GM19452 (cell line): ENCODE data around the gene GBX2.
"Not testable (repeated sequence)": the region's sequence is repeated elsewhere in the genome, so short reads cannot be mapped to it uniquely, and the experiment has no call there.

Experiments used
- ATAC-seq: cut with Tn5 transposase; IDR thresholded peaks from one replicate; pipeline ENCODE4 v1.9.1; 2021; ENCODE audit not compliant: unreplicated experiment

GBX2 gene

DNA sequence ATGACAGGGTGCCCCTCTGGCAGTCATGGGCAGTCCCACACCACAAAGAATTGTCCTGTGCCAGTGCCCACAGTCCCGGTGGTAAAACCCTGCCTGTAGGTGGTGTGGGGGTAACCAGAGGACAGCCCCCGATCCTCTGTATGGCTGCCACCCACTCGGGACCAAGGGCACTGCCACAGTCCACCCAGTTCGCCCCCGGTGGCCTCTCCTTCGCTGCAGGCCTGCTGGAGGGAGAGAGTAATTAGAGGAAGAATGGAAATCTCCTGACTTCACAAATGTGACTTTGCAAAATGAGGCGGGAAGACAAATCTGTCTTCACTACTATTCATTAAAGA is 11.4 kb downstream of the GBX2 start:
- ATAC-seq = no peak

GRCh38 chr2:236156095-236156859 is 11.9 kb downstream of the GBX2 start:
- no peak for ATAC-seq

DNA sequence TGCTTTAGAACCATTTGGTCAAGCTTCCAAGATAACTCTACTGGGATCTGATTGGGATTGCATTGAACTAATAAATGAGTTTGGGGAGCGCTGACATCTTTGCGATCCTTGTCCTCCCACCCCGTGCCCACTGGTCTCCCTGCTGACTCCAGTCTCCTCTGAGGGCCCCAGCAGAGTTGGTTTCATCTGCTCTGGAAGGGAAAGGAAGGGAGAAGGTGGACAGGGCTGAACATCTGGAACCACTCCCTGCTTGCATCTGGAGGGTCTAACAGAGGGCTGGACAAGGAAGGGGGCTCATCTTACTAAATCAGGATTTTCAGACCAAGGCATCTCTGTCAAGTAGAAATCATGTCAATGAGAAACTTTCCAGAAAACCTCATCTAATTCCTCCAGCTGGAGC is 12.8 kb downstream of the GBX2 start:
- ATAC-seq = no peak

- no peak for ATAC-seq
These were observed 21.8 kb downstream of the GBX2 start for GRCh38 chr2:236146436-236146835.

GRCh38 chr2:236143811-236144210 is 24.4 kb downstream of the GBX2 start:
- ATAC-seq = no peak

GRCh38 chr2:236141616-236142015 is 26.6 kb downstream of the GBX2 start:
- ATAC-seq = not testable (repeated sequence)

DNA sequence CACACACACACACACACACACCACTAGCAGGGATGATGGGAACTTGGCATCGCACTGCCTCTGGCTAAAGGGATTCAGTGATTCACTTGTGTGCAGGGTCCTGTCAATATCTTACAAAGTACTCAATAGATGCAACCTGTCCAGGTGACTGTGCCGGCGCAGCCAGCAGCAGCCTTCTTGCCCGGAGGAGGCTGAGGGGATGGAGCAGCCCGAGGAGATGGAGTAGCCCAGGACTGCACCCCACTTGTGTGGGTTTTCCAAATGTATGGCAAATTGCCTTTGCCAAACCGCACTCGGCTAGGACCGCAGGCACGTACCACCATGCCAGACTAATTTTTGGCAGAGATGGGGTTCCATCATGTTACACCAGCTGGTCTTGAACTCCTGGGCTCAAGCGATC is 31.1 kb downstream of the GBX2 start:
- ATAC-seq = no peak

DNA sequence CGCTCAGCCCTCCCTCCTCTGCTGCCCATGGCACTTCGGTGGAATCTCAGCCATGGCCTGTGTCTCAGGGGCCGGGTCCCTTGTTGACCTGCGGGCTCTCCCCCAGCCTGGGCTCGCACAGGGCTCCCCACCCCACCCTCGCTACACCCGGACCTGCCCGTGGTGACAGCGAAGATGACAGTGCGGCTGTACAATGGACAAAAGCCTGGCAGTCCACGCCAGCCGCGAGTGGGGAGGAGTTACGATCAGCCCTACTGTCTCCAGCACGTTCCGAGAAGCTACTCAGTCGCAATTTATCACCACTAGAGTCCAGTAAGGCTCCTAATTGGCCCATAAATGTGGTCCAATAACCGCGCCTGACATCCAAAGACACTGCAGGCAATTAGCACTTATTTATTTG is 31.6 kb downstream of the GBX2 start:
- no peak for ATAC-seq

DNA sequence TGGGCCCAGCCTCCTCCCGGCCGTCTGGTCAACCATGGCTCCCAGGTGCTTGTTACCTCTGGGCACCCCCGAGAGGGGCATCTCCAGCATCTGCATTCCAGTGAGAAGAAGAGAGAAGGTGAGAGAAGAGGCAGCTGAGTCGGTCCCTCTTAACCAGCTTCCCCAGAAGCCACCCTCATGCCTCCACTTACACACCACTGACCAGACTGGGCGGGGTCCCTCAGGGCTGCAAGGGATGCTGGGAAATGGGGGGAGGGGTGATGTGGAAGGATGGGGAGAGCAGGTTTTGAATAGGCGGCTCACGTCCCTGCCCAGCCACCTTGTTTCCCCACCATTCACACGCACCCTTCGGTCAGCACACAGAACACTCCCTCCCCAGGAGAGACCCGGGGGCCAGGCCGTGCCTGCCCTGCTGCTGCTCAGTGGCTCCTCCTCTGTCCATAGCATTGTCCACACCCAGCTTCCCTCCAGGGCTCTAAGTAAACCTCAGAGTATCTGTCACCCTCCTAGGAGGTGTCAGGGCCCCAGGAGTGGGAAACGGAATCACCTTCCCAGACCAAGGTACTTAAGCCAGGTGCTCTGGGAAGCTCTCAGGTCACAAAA is 34.7 kb downstream of the GBX2 start:
- no peak for ATAC-seq

- ATAC-seq = no peak
These were observed 37.0 kb downstream of the GBX2 start for GRCh38 chr2:236131073-236131692.

- ATAC-seq = no peak
These were observed 37.7 kb downstream of the GBX2 start for GRCh38 chr2:236130349-236130998.

GRCh38 chr2:236129935-236130334 is 38.3 kb downstream of the GBX2 start:
- ATAC-seq = no peak

DNA sequence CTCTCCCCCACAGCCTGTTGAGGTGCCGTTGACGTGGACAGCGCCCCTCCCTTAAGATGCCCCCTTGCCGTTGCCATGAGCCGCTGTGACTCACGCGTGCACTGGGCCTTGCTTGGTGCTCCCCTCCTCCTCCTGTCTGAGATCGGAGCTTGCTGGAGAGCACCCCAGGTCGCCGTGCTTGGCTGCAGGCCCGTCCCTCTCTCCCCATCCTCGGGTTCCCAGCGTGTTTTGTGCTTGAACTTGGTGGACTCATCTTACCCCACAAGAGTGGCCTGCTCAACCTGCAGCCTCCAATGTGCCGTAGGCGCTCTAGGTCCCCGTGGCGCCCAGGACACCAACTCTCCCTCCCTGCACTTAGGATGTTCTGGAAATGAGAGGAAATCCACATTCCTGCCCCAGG is 39.9 kb downstream of the GBX2 start:
- ATAC-seq = no peak

GRCh38 chr2:236127010-236127409 is 41.2 kb downstream of the GBX2 start:
- no peak for ATAC-seq

DNA sequence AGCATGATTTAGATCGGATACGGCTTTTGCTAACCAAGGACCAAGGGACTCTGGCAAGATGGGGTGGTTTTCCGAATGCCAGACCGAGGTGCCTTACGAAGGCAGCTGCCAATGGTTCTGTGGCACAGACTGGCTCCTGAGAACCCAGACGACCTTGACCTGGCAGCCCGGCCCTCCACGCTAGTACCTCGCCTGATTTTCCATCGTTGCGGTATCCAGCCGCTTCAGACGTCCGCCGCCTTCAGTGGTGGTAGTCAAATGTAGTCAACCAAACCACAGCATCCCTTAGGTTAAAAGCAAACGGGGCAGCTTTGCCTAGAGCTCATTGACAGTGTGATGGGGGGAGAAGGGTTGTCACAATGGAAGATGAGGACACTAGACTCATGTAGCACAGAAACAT is 42.6 kb downstream of the GBX2 start:
- no peak for ATAC-seq

DNA sequence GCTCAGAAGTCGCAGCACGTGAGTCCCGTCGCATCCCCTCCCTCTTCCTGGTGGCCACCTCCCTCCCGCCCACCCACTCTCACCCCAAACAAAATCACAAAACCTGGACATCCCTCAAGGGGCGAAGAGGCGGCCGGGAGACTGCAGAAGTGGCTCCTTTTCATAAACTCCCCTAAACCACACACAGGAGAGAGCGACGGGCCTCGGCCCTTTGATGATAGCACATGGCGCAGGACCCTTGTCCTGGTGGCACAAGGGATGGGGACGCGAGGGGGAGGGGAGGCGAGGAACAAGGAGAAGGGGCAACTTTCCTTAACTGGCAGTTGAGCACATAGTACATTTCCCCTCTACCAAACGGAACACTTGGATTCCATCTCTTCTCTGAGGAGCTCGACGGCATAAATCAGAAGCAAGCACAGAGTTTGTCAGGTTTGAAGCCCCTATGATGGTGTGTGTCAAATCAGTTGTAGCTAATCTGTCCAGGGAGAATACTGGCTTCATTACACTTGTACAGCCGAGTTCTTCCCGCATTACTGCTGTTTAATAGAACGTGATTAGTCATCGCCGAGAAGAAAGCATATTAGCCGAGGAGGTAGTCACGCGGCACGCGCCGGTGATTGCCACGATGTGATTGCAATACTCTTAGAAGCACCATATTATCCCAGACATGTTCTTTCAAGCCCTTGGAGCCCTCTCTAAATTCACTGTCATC is 43.8 kb downstream of the GBX2 start:
- ATAC-seq = no peak

- ATAC-seq = no peak
These were observed 44.5 kb downstream of the GBX2 start for GRCh38 chr2:236123716-236124115.

DNA sequence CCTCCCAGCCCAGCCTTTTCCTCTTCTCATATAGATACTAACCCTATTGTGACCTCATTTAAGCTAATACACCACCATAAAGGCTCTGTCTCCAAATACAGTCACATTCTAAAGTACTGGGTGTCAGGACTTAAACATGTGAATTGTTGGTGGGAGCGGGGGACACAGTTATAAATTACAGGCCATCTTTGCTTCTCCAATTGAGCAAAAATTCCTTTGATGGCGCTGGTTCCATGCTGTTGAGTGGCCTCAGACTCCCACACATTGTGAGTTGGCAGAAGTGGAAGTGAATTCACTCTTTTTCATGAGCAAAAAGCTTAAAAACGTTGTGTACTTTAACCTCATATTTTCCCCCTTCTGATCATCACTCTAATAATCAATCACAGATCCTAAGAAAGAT is 46.0 kb downstream of the GBX2 start:
- no peak for ATAC-seq

- ATAC-seq = no peak
These were observed 46.6 kb downstream of the GBX2 start for GRCh38 chr2:236121546-236121945.

DNA sequence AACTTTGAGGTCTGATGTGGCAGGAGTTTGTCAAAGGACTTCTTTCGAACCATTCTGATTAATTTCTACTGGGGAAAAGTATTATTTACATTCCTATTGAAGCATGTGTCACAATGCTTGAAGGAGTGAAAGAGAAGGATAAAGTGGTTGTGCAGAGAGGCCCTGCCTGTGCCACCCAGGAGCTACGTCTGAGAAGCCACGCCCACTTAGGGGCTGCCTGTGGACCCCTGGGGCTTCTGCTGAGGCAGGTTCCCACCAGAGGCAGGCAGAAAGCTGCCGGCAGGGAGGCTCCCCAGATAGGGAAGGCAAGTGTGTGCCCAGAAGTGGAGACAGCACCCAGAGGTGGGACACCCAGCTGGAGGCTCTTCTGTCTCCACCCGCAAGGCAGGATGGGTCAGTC is 47.4 kb downstream of the GBX2 start:
- no peak for ATAC-seq

DNA sequence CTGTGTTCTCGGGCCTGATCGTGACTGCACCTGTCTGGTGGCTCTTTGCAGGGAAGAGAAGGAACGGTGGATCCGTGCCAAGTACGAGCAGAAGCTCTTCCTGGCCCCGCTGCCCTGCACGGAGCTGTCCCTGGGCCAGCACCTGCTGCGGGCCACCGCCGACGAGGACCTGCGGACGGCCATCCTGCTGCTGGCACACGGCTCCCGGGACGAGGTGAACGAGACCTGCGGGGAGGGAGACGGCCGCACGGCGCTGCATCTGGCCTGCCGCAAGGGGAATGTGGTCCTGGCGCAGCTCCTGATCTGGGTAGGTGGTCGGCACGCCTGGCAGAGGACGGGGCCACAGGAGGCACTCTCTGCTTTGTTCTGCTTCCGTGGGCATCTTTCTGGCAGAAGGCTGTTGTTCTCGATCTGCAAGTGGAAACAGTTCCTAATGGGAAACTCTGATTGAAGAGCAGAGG is 48.0 kb downstream of the GBX2 start:
- ATAC-seq = no peak
